Measurements from ENCODE around the gene GPC1. TPM values are rescaled to one million over a fixed set of nuclear protein-coding genes. Genes with fewer than 3 reads are reported as not detected.

The GPC1 gene
- total RNA-seq, 1 donor from 2014 or later = 101 TPM

GRCh38 chr2:240458044-240458899, 22.8 kb downstream of the GPC1 start:
- peak; percentile 30 for ATAC-seq

DNA sequence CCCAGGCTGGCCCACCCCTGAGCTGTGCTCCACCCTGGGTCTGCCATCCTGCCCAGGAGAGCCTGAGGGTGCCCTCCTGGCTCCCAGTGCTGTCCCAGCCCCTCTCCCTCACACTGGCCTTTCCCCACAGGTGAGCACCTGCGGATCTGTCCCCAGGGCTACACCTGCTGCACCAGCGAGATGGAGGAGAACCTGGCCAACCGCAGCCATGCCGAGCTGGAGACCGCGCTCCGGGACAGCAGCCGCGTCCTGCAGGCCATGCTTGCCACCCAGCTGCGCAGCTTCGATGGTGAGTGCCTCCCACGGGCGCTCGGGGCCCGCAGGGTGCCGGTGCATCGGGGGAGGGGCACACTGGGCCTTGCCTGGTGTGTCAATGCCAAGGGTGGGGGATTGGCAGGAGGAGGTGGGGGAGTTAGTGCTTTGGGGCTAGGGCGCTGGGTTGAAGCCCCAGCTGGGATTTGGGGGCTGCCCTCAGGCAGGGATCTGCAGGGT, 23.5 kb downstream of the GPC1 start:
- no peak for ATAC-seq

- no peak for ATAC-seq
Observed at GRCh38 chr2:240459401-240460252, 24.2 kb downstream of the GPC1 start.

- ATAC-seq = no peak
Observed at GRCh38 chr2:240460253-240460711, 24.8 kb downstream of the GPC1 start.

DNA sequence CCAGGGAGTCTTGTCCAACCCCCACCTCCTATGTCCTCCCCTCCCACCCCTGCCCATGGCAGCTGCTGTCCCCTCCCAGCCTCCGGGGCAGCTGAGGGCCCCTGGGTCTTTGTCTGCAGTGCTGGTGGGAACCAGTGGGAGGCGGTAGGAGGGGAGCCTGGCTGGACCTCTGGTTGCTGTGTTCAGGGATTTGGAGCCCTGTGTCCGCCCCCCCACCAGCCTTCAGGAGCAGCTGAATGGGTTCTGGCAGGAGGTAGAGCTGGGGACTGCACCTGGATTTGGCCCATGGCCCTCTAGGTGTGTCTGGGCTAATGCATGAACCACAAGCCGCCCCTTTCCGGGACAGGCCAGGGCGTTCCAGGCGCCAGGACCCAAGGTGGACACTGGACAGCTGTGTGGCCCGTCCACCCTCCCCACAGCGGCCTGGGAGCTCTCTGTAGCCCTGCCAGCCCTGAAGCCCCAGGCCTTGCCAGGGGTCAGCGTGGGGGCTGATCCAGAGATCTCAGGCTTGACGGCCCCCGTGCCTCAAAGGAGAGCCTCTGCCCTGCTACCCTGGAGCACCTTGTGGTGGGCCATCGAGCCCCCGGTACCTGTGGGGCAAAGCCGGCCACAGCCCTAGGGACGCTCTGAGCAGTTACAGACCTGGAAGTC, 25.4 kb downstream of the GPC1 start:
- ATAC-seq = no peak

DNA sequence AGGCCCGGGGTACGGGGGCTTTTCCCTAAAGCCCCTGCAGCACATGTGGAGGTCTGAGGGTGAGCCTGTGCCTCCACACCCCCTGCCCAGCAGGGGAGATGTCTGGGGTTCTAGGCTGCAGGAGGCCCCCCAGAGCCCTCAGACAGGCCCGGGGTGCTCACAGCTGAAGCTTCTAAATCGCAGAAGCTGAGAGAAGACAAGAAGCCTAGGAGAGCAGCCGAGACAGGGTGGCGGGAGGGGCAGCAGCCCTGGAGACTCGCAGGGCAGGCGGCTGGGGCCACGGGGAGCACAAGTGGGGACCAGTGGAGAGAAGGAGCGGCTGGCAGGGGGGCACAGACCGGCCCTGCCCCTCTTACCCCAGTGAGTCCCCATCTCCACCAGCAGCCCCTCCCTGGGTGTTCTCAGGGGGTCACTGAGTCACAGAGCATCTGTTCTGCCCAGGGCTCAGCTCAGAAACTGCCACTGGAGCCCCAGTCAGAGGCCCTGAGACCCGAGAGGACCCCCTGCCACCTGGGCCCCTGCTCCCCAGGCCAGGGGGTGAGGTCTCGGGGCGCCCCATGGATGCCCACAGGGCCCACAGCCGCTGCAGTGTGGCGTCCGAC, 26.1 kb downstream of the GPC1 start:
- ATAC-seq = no peak

- no peak for ATAC-seq
Observed at GRCh38 chr2:240462073-240462706, 26.7 kb downstream of the GPC1 start.

GRCh38 chr2:240462707-240463273, 27.3 kb downstream of the GPC1 start:
- no peak for ATAC-seq

GRCh38 chr2:240463274-240463865, 27.9 kb downstream of the GPC1 start:
- no peak for ATAC-seq

DNA sequence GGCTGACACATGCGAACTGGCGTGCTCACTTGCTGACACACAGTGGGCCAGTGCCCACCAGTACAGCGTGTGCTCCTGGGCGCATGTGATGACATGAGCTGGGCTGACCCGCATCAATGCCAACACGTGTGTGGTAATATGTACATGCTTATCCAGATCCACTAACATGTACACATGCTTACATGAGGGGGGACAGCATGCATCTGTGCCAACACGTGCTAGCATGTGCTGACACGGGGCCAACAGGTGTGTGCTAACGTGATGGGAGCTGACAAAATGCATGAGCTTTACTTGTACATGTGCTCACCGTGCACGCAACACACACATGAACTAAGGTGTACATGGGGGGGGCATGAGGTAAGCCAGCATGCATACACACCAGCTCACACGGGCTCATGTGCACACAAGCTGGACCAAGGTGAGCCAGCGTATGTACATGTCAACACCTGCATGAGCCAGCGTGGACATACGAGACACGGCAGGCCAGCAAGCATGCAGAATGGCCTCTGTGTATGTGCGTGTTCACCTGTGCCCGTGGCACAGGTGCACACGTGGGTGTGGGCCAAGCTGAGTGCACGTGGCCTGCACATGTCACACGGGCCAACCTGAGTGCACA, 28.5 kb downstream of the GPC1 start:
- ATAC-seq = no peak

GRCh38 chr2:240464514-240465241, 29.2 kb downstream of the GPC1 start:
- ATAC-seq = no peak

- ATAC-seq = no peak
Observed at GRCh38 chr2:240465268-240465764, 29.9 kb downstream of the GPC1 start.

GRCh38 chr2:240465765-240466578, 30.5 kb downstream of the GPC1 start:
- ATAC-seq = no peak

- no peak for ATAC-seq
Observed at GRCh38 chr2:240466579-240467148, 31.2 kb downstream of the GPC1 start.

DNA sequence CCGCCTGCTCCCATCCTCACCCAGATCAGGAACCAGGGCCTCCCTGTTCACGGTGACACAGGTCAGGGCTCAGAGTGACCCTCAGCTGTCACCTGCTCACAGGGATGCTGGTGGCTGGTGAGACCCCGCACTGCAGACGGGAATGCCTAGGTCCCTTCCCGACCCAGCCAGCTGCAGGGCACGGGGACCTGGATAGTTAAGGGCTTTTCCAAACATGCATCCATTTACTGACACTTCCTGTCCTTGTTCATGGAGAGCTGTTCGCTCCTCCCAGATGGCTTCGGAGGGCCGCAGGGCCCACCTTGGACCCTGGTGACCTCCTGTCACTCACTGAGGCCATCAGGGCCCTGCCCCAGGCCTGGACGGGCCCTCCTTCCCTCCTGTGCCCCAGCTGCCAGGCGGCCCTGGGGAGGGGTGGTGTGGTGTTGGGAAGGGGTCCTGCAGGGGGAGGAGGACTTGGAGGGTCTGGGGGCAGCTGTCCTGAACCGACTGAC, 31.7 kb downstream of the GPC1 start:
- no peak for ATAC-seq

- no peak for ATAC-seq
Observed at GRCh38 chr2:240467659-240468302, 32.3 kb downstream of the GPC1 start.

Measured in esophagus mucosa (tissue), 1 donor.